ENCODE measurements around the gene CASKIN1.

DNA sequence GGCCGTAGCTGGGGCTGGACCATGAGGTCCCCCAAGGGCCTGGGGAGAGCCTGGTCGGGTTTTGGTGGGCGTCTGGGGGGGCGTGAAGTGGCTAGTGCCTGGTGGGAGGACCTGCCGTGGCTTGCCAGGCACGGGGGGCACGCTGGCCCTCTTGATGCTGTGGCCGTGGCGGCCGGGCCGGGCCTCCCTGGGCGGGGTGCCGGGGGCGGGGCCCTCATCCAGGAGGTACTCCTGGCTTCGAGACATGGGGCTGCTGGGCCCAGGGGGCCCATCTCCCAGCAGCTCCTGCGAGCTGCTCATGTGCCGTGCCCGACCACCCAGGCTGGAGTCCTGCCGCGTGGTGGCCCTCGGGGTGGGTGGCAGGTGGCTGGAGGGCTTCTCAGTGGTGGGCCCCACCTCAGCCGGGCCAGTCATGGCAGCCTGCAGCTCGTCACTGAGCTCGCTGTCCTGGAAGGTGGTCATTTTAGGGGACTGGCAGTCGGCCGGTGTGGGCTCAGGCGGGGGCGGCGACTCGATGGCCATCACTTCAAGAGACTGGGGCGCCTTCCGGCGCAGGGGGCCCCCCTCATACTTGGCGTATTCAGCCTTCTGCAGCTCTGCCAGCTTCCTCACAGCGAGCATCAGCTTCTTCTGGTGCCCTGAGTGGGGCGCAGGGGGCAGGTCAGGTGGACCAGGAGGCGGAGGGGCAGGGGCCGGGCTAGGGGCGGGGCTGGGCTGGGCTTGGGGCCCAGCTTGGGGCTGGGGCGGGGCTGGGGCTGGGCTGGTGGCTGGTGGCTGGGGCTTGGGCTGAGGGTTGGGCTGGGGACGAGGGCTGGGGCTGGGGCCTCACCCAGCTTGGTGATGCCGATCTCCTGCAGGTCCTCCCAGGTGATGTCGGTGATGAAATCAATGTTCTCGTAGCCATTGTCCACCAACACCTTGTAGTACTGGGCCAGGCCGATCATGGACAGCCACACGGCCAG lies 15.2 kb downstream of the CASKIN1 start:
- TF ChIP-seq EZH2 (IDR thresholded peaks at IDR 0.05; ENCODE audit: low read depth, unreplicated experiment), result no peak
- TF ChIP-seq, protein P1, sequence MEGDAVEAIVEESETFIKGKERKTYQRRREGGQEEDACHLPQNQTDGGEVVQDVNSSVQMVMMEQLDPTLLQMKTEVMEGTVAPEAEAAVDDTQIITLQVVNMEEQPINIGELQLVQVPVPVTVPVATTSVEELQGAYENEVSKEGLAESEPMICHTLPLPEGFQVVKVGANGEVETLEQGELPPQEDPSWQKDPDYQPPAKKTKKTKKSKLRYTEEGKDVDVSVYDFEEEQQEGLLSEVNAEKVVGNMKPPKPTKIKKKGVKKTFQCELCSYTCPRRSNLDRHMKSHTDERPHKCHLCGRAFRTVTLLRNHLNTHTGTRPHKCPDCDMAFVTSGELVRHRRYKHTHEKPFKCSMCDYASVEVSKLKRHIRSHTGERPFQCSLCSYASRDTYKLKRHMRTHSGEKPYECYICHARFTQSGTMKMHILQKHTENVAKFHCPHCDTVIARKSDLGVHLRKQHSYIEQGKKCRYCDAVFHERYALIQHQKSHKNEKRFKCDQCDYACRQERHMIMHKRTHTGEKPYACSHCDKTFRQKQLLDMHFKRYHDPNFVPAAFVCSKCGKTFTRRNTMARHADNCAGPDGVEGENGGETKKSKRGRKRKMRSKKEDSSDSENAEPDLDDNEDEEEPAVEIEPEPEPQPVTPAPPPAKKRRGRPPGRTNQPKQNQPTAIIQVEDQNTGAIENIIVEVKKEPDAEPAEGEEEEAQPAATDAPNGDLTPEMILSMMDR (conservative IDR thresholded peaks at IDR 0.05; ENCODE audit: low read depth in 2 of 2), result no peak

All from GM23338 (cell line).